Left ventricle myocardium inferior (tissue), 1 donor: ENCODE data around the gene CCM2. TPM values are rescaled to one million over a fixed set of nuclear protein-coding genes. Genes with fewer than 3 reads are reported as not detected.

ENCODE experiments used
- DNase-seq: peaks from one replicate; pipeline ENCODE4 v3.0.0-alpha.2; 2020
- H3K27ac ChIP-seq: fragments of 200-600 bp; replicated peaks from 2 replicates; pipeline ENCODE4 v1.8.0; 2021
- H3K27me3 ChIP-seq: fragments of 200-600 bp; 2 replicates; pipeline ENCODE4 v1.8.0; 2021; ENCODE audit warnings: low read depth
- H3K36me3 ChIP-seq: fragments of 200-600 bp; 2 replicates; pipeline ENCODE4 v1.8.0; 2021
- H3K4me1 ChIP-seq: fragments of 200-600 bp; 2 replicates; pipeline ENCODE4 v1.8.0; 2021
- H3K4me3 ChIP-seq: fragments of 200-600 bp; 2 replicates; pipeline ENCODE4 v1.8.0; 2021; ENCODE audit warnings: mild to moderate bottlenecking, moderate library complexity
- H3K9me3 ChIP-seq: fragments of 200-600 bp; replicated peaks from 2 replicates; pipeline ENCODE4 v1.8.0; 2021
- intact Hi-C: fragments of 100-400 bp; cut with micrococcal nuclease; formaldehyde crosslinking; loops from one replicate; pipeline ENCODE4 v1.11.0; 2022
- total RNA-seq: library from RNA; stranded (reverse); fragmentation: NEBNext Ultra II Directional; extraction: Animal tissue kit (Norgen Biotek cat#: 25700); gene quantifications from one replicate; pipeline ENCODE4 v1.2.1, GENCODE V29; 2021
- TF ChIP-seq, protein P1 (sequence below): fragments of 200-600 bp; IDR thresholded peaks from 2 replicates; pipeline ENCODE4 v1.8.0; 2021; ENCODE audit warnings: antibody characterized with exemption, mild to moderate bottlenecking, borderline replicate concordance
- donor health status: DM: no; HTN: yes; CAD: no; lungs with severe emphysema.

CCM2 gene
- total RNA-seq, 1 donor from 2014 or later: 24.5 TPM

- Histone ChIP-seq H3K36me3 (peaks cover 41% of the 10 kb centered on the region), H3K27ac (no peak overlapping the region), H3K4me1 (peaks cover 13% of the 10 kb centered on the region), H3K9me3 (no peaks in the 10 kb centered on the region), H3K4me3 (no peak overlapping the region), H3K27me3 (no peaks in the 10 kb centered on the region)
- intact Hi-C loops: no loop called here
- DNase-seq: no peak
- TF ChIP-seq, protein P1, sequence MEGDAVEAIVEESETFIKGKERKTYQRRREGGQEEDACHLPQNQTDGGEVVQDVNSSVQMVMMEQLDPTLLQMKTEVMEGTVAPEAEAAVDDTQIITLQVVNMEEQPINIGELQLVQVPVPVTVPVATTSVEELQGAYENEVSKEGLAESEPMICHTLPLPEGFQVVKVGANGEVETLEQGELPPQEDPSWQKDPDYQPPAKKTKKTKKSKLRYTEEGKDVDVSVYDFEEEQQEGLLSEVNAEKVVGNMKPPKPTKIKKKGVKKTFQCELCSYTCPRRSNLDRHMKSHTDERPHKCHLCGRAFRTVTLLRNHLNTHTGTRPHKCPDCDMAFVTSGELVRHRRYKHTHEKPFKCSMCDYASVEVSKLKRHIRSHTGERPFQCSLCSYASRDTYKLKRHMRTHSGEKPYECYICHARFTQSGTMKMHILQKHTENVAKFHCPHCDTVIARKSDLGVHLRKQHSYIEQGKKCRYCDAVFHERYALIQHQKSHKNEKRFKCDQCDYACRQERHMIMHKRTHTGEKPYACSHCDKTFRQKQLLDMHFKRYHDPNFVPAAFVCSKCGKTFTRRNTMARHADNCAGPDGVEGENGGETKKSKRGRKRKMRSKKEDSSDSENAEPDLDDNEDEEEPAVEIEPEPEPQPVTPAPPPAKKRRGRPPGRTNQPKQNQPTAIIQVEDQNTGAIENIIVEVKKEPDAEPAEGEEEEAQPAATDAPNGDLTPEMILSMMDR: no peak
Observed at GRCh38 chr7:45078125-45078681, 78.2 kb downstream of the CCM2 start.

GRCh38 chr7:45080265-45080957 lies 80.4 kb downstream of the CCM2 start:
- intact Hi-C loops: no loop called here
- DNase-seq: no peak
- TF ChIP-seq, protein P1: no peak

DNA sequence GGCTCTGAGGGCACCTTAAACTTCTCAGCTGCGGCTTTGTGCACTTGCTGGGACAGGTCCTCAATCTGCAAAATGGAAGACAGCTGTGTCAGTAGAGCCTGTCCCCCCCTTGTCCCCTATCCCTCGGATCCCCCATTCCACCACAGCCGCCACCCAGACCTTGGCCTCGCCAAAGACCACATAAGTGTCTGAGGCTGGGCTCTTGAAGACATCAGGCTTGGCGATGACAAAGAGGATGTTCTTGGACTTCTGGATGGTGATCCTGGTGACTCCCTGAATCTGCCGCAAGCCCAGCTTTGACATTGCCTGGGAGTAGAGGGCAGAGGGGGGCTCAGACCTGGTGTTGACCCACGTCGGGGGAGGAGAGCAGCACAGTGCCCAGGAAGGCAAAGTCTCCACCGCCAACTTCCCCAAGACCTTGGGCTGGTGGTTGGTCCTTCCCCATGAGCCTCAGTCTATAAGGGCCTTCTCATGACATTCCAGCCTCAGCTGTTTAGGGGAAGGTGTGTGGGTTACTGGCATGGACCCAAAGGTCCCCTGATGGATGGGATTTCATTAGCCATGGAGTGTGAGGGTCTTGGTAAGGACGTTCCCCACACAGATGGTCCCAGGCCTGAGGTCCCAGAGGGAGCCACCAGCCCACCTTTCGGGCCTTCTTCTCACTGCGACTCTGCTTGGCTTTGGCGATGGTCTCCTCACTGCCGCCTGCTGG lies 81.1 kb downstream of the CCM2 start:
- no peaks in the 10 kb centered on the region for H3K9me3 ChIP-seq
- no peaks in the 10 kb centered on the region for H3K4me1 ChIP-seq
- no peaks in the 10 kb centered on the region for H3K27me3 ChIP-seq
- intact Hi-C loops: no loop called here
- no peak overlapping the region for H3K4me3 ChIP-seq
- peaks cover 12% of the 10 kb centered on the region for H3K36me3 ChIP-seq
- DNase-seq: no peak
- no peak overlapping the region for H3K27ac ChIP-seq
- TF ChIP-seq, protein P1: no peak

More at GRCh38 chr7:45080265-45080957, 80.4 kb downstream of the CCM2 start:
- no peak overlapping the region for H3K4me3 ChIP-seq
- H3K27me3 ChIP-seq: no peaks in the 10 kb centered on the region
- peaks cover 19% of the 10 kb centered on the region for H3K36me3 ChIP-seq
- H3K4me1 ChIP-seq: no peaks in the 10 kb centered on the region
- H3K27ac ChIP-seq: no peak overlapping the region
- no peaks in the 10 kb centered on the region for H3K9me3 ChIP-seq

- Histone ChIP-seq H3K4me3 (no peak overlapping the region), H3K27me3 (no peaks in the 10 kb centered on the region), H3K4me1 (no peaks in the 10 kb centered on the region), H3K9me3 (no peaks in the 10 kb centered on the region), H3K27ac (no peak overlapping the region), H3K36me3 (peaks cover 7% of the 10 kb centered on the region)
- TF ChIP-seq, protein P1: no peak
- intact Hi-C loops: no loop called here
- DNase-seq: no peak
Observed at GRCh38 chr7:45081670-45081974, 81.6 kb downstream of the CCM2 start.

DNA sequence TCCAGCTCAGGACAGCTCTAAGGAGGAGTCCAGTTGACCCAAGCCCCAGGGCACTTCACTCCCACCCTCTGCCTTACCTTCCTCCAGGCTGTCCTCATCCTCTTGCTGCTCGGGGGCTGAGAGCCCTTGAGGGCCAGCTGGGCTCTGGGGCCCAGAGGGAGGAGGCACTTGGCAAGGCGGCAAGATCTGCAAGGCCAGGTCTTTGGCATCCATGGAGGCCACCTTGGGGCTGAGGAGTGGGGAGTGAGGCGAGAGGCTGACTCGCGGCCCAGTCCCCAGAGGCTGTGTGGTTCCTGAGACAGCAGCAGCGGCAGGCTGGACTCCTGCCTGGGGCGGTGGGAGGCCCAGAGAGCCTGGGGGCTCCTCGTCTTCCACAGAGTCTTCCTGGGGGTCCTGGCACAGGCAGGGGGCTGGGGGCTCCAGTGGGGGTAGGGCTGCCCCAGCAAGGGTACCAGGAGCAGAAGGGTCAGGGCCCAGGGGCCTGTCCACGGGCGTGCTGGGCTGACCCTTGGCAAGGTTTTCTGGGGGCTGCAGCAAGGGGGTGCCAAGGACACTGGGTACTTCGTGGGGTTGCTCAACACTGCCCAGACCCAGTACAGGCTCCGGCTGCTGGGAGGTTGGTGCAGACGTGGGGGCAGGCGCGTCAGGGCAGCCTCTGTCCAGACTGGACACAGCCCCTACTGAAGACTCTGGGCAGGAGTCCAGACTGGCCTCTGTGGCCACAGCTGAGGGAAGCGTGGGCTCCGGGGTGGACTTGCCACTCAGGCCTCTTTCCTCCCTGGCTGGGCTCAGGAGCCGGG lies 82.2 kb downstream of the CCM2 start:
- TF ChIP-seq, protein P1: no peak
- Histone ChIP-seq H3K4me1 (no peaks in the 10 kb centered on the region), H3K9me3 (no peaks in the 10 kb centered on the region), H3K4me3 (no peak overlapping the region), H3K27ac (no peak overlapping the region), H3K36me3 (peaks cover under 1% of the 10 kb centered on the region), H3K27me3 (no peaks in the 10 kb centered on the region)
- DNase-seq: no peak
- intact Hi-C loops: no loop called here
